EL (cell line): Measurements from ENCODE around the gene PTGDS.
A peak's percentile ranks its signal among the peaks of the same experiment; 100 is the strongest.

ENCODE experiments used
- DNase-seq: peaks from one replicate; pipeline ENCODE4 v3.0.0-alpha.2; 2016

PTGDS gene

GRCh38 chr9:136946228-136947027 is 30.9 kb upstream of the PTGDS start:
- no peak for DNase-seq

- DNase-seq, result no peak
These were observed 30.0 kb upstream of the PTGDS start for GRCh38 chr9:136947028-136947891.

GRCh38 chr9:136947955-136948510 is 29.3 kb upstream of the PTGDS start:
- peak; percentile 60 for DNase-seq

GRCh38 chr9:136949239-136949816 is 28.0 kb upstream of the PTGDS start:
- DNase-seq, result no peak

GRCh38 chr9:136949817-136950655 is 27.3 kb upstream of the PTGDS start:
- DNase-seq, result peak; percentile 89

- DNase-seq, result no peak
These were observed 26.5 kb upstream of the PTGDS start for GRCh38 chr9:136950656-136951276.

GRCh38 chr9:136951541-136952320 is 25.6 kb upstream of the PTGDS start, which contains the start of gene LCN12:
Gene LCN12 (plus strand): TSS chr9:136952273. CDS start chr9:136952328, 55 bp downstream.
- DNase-seq, result no peak

- DNase-seq, result no peak
These were observed 24.9 kb upstream of the PTGDS start for GRCh38 chr9:136952321-136952850.

- no peak for DNase-seq
These were observed 24.2 kb upstream of the PTGDS start for GRCh38 chr9:136952876-136953770.

GRCh38 chr9:136953771-136954269 is 23.5 kb upstream of the PTGDS start:
- no peak for DNase-seq

GRCh38 chr9:136954270-136955083 is 22.8 kb upstream of the PTGDS start:
- DNase-seq, result no peak

GRCh38 chr9:136955202-136955942 is 21.9 kb upstream of the PTGDS start:
- DNase-seq, result no peak

- DNase-seq, result no peak
These were observed 21.4 kb upstream of the PTGDS start for GRCh38 chr9:136955943-136956335.

- DNase-seq, result no peak
These were observed 20.7 kb upstream of the PTGDS start for GRCh38 chr9:136956604-136957003.

- no peak for DNase-seq
These were observed 19.8 kb upstream of the PTGDS start for GRCh38 chr9:136957461-136957860.

GRCh38 chr9:136957901-136958300 is 19.4 kb upstream of the PTGDS start:
- no peak for DNase-seq

GRCh38 chr9:136958473-136958872 is 18.8 kb upstream of the PTGDS start:
- no peak for DNase-seq
